NB4 (cell line): Measurements from ENCODE around the gene LRRC49.
"Not testable (repeated sequence)": the region's sequence is repeated elsewhere in the genome, so short reads cannot be mapped to it uniquely, and the experiment has no call there.

Source experiments
- DNase-seq: peaks from one replicate; pipeline ENCODE4 v3.0.0; 2010; ENCODE audit warnings: low read depth
- H3K4me3 ChIP-seq: one replicate; pipeline ENCODE4 v1.5.1; 2011; ENCODE audit warnings: mild to moderate bottlenecking, low read depth, low read length, moderate library complexity
- CTCF ChIP-seq: IDR thresholded peaks from one replicate; pipeline ENCODE4 v1.5.1; 2012; ENCODE audit warnings: low read depth, low read length
- MAX ChIP-seq: IDR thresholded peaks from 2 replicates; pipeline ENCODE4 v1.6.1; 2011; ENCODE audit warnings: low read depth, low read length
- MYC ChIP-seq: IDR thresholded peaks from 2 replicates; pipeline ENCODE4 v1.6.1; 2011; ENCODE audit warnings: low read depth, low read length
- POLR2A ChIP-seq: IDR thresholded peaks from 2 replicates; pipeline ENCODE4 v1.6.1; 2011; ENCODE audit warnings: mild to moderate bottlenecking; ENCODE audit not compliant: insufficient read length; ENCODE audit errors: extremely low read depth

LRRC49 gene

GRCh38 chr15:70856884-70857561 is 35.6 kb upstream of the LRRC49 start:
- DNase-seq: no peak
- H3K4me3 ChIP-seq: no peak overlapping the region
- TF ChIP-seq MAX: no peak
- no peak for TF ChIP-seq MYC
- TF ChIP-seq POLR2A: no peak
- TF ChIP-seq CTCF: no peak

GRCh38 chr15:70857562-70858285 is 34.9 kb upstream of the LRRC49 start:
- no peak overlapping the region for H3K4me3 ChIP-seq
- TF ChIP-seq CTCF (no peak), POLR2A (no peak), MAX (no peak), MYC (no peak)
- DNase-seq: no peak

- not testable (repeated sequence) for DNase-seq
Measured at GRCh38 chr15:70858614-70859321, 33.9 kb upstream of the LRRC49 start.

GRCh38 chr15:70859322-70859908 is 33.2 kb upstream of the LRRC49 start:
- no peak for DNase-seq
- H3K4me3 ChIP-seq: no peak overlapping the region
- TF ChIP-seq MAX: no peak
- no peak for TF ChIP-seq POLR2A
- TF ChIP-seq CTCF: no peak

More at GRCh38 chr15:70858614-70859321, 33.9 kb upstream of the LRRC49 start:
- not testable (repeated sequence) for H3K4me3 ChIP-seq

GRCh38 chr15:70859998-70860397 is 32.6 kb upstream of the LRRC49 start:
- no peak overlapping the region for H3K4me3 ChIP-seq
- TF ChIP-seq POLR2A (no peak), MAX (no peak), CTCF (no peak), MYC (no peak)

More at GRCh38 chr15:70859998-70860397, 32.6 kb upstream of the LRRC49 start:
- no peak for DNase-seq
